ENCODE measurements around the gene CACNB4.
"Not testable (repeated sequence)": the region's sequence is repeated elsewhere in the genome, so short reads cannot be mapped to it uniquely, and the experiment has no call there.

CACNB4 gene

GRCh38 chr2:152098496-152099366 lies at the start of gene CACNB4:
Gene CACNB4 (minus strand): TSS chr2:152099044.
- FAIRE-seq = no peak

- FAIRE-seq = no peak
Observed at GRCh38 chr2:152134488-152135280, 35.8 kb upstream of the CACNB4 start.

- FAIRE-seq = peak; percentile 53
Observed at GRCh38 chr2:152132306-152132705, 33.5 kb upstream of the CACNB4 start.

- no peak for FAIRE-seq
Observed at GRCh38 chr2:152127628-152128027, 28.8 kb upstream of the CACNB4 start.

GRCh38 chr2:152126664-152127063 lies 27.8 kb upstream of the CACNB4 start:
- no peak for FAIRE-seq

GRCh38 chr2:152122161-152122560 lies 23.3 kb upstream of the CACNB4 start:
- FAIRE-seq = no peak

- FAIRE-seq = no peak
Observed at GRCh38 chr2:152120430-152120829, 21.6 kb upstream of the CACNB4 start.

GRCh38 chr2:152115952-152116351 lies 17.1 kb upstream of the CACNB4 start:
- no peak for FAIRE-seq

GRCh38 chr2:152114366-152114765 lies 15.5 kb upstream of the CACNB4 start:
- FAIRE-seq = no peak

- FAIRE-seq = not testable (repeated sequence)
Observed at GRCh38 chr2:152107140-152107539, 8.3 kb upstream of the CACNB4 start.

GRCh38 chr2:152106464-152106863 lies 7.6 kb upstream of the CACNB4 start:
- FAIRE-seq = no peak

GRCh38 chr2:152103271-152103670 lies 4.4 kb upstream of the CACNB4 start:
- no peak for FAIRE-seq

- no peak for FAIRE-seq
Observed at GRCh38 chr2:152100961-152101360, 2.1 kb upstream of the CACNB4 start.

- FAIRE-seq = no peak
Observed at GRCh38 chr2:152099367-152100050, 665 bp upstream of the CACNB4 start.

- no peak for FAIRE-seq
Observed at GRCh38 chr2:152097801-152098495, 896 bp downstream of the CACNB4 start.

- no peak for FAIRE-seq
Observed at GRCh38 chr2:152097290-152097800, 1.5 kb downstream of the CACNB4 start.

GRCh38 chr2:152095146-152095545 lies 3.7 kb downstream of the CACNB4 start:
- no peak for FAIRE-seq

- no peak for FAIRE-seq
Observed at GRCh38 chr2:152094014-152094413, 4.8 kb downstream of the CACNB4 start.

GRCh38 chr2:152093464-152093863 lies 5.4 kb downstream of the CACNB4 start:
- no peak for FAIRE-seq

- no peak for FAIRE-seq
Observed at GRCh38 chr2:152092095-152092494, 6.7 kb downstream of the CACNB4 start.

GRCh38 chr2:152090726-152091125 lies 8.1 kb downstream of the CACNB4 start:
- FAIRE-seq = not testable (repeated sequence)

GRCh38 chr2:152089238-152089637 lies 9.6 kb downstream of the CACNB4 start:
- FAIRE-seq = no peak
